H1 (cell line): Measurements from ENCODE around the gene FRZB. TPM values are rescaled to one million over a fixed set of nuclear protein-coding genes. Genes with fewer than 3 reads are reported as not detected.

Source experiments
- HDAC2 ChIP-seq, 2 experiments: fragments of 300-600 bp in 1 of 2; sonication (generic) in 1 of 2; IDR thresholded peaks; 2 replicates each; pipeline ENCODE4 v1.6.1; 2011 to 2012; ENCODE audit warnings: low read depth in 2 of 2, low read length in 2 of 2, mild to moderate bottlenecking in 2 of 2, moderate library complexity in 2 of 2, borderline replicate concordance in 1 of 2, inconsistent platforms in 1 of 2
- HDAC6 ChIP-seq: IDR thresholded peaks from one replicate; pipeline ENCODE4 v1.7.1; 2012; ENCODE audit warnings: low read depth, mild to moderate bottlenecking, inconsistent platforms, low read length, moderate library complexity
- SUZ12 ChIP-seq: fragments of 200-600 bp; sonication (generic); IDR thresholded peaks from 2 replicates; pipeline ENCODE4 v1.6.1; 2012; ENCODE audit warnings: mild to moderate bottlenecking, inconsistent platforms, low read length, moderate library complexity, mixed read lengths
- polyA plus RNA-seq, 7 experiments: library from polyadenylated mRNA; depleted of rRNA in 3 of 7; stranded (reverse) in 5 of 7; unstranded in 2 of 7; fragments of >200 nt in 5 of 7; fragments of 200-250 nt in 2 of 7; gene quantifications; 1 replicate in 5 of 7; 2 replicates in 1 of 7; 4 replicates in 1 of 7; pipeline versions ENCODE4 v1.2.1 to v1.2.3, GENCODE V29; 2011 to 2013; ENCODE audit warnings: missing spikeins in 2 of 7, mixed read lengths in 2 of 7
- total RNA-seq: library from RNA; stranded (reverse); fragmentation: NEBNext Ultra II Directional; extraction: Animal tissue kit (Norgen Biotek cat#: 25700); gene quantifications from 2 replicates; pipeline ENCODE4 v1.2.1, GENCODE V29; 2021

Gene FRZB
- total and polyA plus RNA-seq, 2 of the 8 experiments (the other 6 are each of a cell fraction or from before 2014, with no cell fraction given), result 4.4 to 4.6 TPM

DNA sequence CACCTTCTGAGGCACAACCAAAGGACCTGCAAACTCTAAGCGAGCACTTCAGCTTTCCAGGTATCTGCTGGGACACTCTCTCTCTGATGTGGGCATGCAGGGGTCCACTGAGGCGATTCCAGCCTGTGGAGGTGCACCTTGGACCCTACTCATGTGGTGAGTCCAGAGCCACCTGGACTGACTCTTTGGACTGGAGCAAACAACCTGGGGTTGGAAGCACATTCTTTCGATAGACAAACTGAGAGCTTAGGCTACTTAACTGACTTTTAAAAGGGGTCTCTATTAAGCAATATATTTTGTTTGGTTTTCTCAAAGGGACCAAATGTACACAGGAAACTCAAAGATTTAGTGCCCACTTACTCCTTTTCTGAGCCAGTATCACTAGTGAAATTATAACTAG, 51.6 kb downstream of the FRZB start (continued):
- TF ChIP-seq HDAC6 (no peak), SUZ12 (no peak), HDAC2 (IDR thresholded peaks at IDR 0.05; ENCODE audit: borderline replicate concordance in 1 of 2, low read depth in 2 of 2, low read length in 2 of 2) (no peak)
